ENCODE data around the gene SERPIND1. TPM values are rescaled to one million over a fixed set of nuclear protein-coding genes. Genes with fewer than 3 reads are reported as not detected.
"Not testable (repeated sequence)": the region's sequence is repeated elsewhere in the genome, so short reads cannot be mapped to it uniquely, and the experiment has no call there.

SERPIND1 gene
- total RNA-seq, 5 donors from 2014 or later (not counting 1 experiment from before 2014, with no cell fraction given), result 0.16 to 0.30 (median 0.26) TPM; not detected in 2

DNA sequence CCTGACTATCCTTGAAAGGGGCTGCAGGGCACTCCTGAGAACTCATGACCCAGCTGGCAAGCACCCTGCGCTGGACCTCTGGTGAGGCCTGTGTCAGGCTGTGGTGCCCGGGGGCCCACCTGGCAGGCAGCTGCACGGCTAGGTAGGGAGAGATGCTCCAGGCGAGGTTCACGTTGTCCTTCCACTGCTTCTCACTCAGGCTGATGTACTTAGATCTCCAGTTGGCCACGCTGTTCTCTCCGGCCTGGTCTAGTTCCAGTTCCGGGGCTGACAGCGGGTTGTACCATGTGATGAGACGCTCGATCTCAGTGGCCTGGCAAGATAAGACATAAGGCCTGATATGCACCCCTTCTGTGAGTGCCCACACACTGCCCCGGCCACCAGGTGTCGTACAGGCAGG lies 44.7 kb upstream of the SERPIND1 start:
- Histone ChIP-seq H3K27ac (ENCODE audit: low read length) (no peak overlapping the region), H3K27me3 (replicated peaks in 1 of 2; ENCODE audit: control insufficient read depth in 2 of 2, extremely low read depth in 1 of 2, insufficient read depth in 2 of 2, low read length in 1 of 2) (no peaks in the 10 kb centered on the region), H3K9me3 (no peaks in the 10 kb centered on the region), H3K4me3 (ENCODE audit: control insufficient read depth in 1 of 2, extremely low read depth in 1 of 2, low read length in 1 of 2) (no peak overlapping the region), H3K4me1 (ENCODE audit: control insufficient read depth in 1 of 2, extremely low read depth in 1 of 2, insufficient read depth in 2 of 2, low read length in 2 of 2) (no peaks in the 10 kb centered on the region), H3K36me3 (ENCODE audit: control insufficient read depth in 2 of 2, extremely low read depth in 1 of 2, insufficient read depth in 1 of 2, low read length in 1 of 2) (peaks cover 6 to 48% of the 10 kb centered on the region in 2 donors)
- H3K27me3 Mint-ChIP-seq, result no peaks in the 10 kb centered on the region
- H3K4me1 Mint-ChIP-seq, result no peaks in the 10 kb centered on the region
- no peak for ATAC-seq (replicated peaks in 1 of 4)
- no peak overlapping the region for H3K27ac Mint-ChIP-seq
- ChIA-PET CTCF (no interaction called here), POLR2A (no interaction called here)
- no peaks in the 10 kb centered on the region for H3K9me3 Mint-ChIP-seq
- 95% methylated on average over 13 of the region's 13 CpGs for WGBS (ENCODE audit: insufficient coverage)
- peaks cover 36% of the 10 kb centered on the region for H3K36me3 Mint-ChIP-seq
- H3K4me3 Mint-ChIP-seq, result no peak overlapping the region
- DNase-seq, result no peak

DNA sequence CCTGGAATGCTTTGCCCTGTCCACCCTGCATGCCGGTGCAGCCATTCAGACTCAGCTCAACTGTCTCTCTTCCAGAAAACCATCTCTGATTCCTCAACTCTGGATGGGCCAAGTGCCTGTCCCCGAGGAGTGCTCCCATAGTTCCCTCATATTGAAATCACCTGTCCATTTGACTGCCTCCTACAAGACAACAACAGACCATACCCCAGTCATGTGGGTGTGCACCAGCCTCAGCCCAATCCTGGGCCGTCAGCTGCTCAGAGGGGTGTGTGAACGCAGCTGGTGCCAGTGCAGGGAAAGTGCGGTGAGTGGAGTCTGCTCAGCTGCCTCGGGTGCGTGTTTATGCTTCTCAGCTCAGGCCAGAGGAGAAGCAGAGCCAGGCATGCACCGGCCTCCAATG lies 41.5 kb upstream of the SERPIND1 start:
- H3K9me3 ChIP-seq, CTCF ChIA-PET: not testable (repeated sequence)

GRCh38 chr22:20735356-20736162 lies 38.4 kb upstream of the SERPIND1 start:
- H3K4me1 Mint-ChIP-seq; H3K27me3 ChIP-seq (replicated peaks in 1 of 2; ENCODE audit: control insufficient read depth in 2 of 2, extremely low read depth in 1 of 2, insufficient read depth in 2 of 2, low read length in 1 of 2); H3K27ac ChIP-seq (ENCODE audit: low read length); POLR2A ChIA-PET; DNase-seq; ATAC-seq (replicated peaks in 1 of 4); H3K27me3 Mint-ChIP-seq; H3K27ac Mint-ChIP-seq; H3K9me3 Mint-ChIP-seq; H3K4me3 Mint-ChIP-seq; H3K9me3 ChIP-seq; H3K4me3 ChIP-seq (ENCODE audit: control insufficient read depth in 1 of 2, extremely low read depth in 1 of 2, low read length in 1 of 2); CTCF ChIA-PET; H3K4me1 ChIP-seq (ENCODE audit: control insufficient read depth in 1 of 2, extremely low read depth in 1 of 2, insufficient read depth in 2 of 2, low read length in 2 of 2): not testable (repeated sequence)
- peaks cover 33% of the 10 kb centered on the region for H3K36me3 Mint-ChIP-seq
- WGBS (ENCODE audit: insufficient coverage), result 93% methylated on average over 5 of the region's 15 CpGs
- peaks cover 0 to 16% of the 10 kb centered on the region in 2 donors for H3K36me3 ChIP-seq (ENCODE audit: control insufficient read depth in 2 of 2, extremely low read depth in 1 of 2, insufficient read depth in 1 of 2, low read length in 1 of 2)

More for the DNA sequence above, 41.5 kb upstream of the SERPIND1 start:
- H3K4me1 Mint-ChIP-seq; H3K27me3 Mint-ChIP-seq; H3K4me3 Mint-ChIP-seq; DNase-seq; H3K4me1 ChIP-seq (ENCODE audit: control insufficient read depth in 1 of 2, extremely low read depth in 1 of 2, insufficient read depth in 2 of 2, low read length in 2 of 2); H3K27ac Mint-ChIP-seq; H3K9me3 Mint-ChIP-seq; H3K27me3 ChIP-seq (replicated peaks in 1 of 2; ENCODE audit: control insufficient read depth in 2 of 2, extremely low read depth in 1 of 2, insufficient read depth in 2 of 2, low read length in 1 of 2); ATAC-seq (replicated peaks in 1 of 4); H3K4me3 ChIP-seq (ENCODE audit: control insufficient read depth in 1 of 2, extremely low read depth in 1 of 2, low read length in 1 of 2); H3K27ac ChIP-seq (ENCODE audit: low read length); POLR2A ChIA-PET: not testable (repeated sequence)
- 100% methylated on average over 1 of the region's 8 CpGs for WGBS (ENCODE audit: insufficient coverage)
- H3K36me3 Mint-ChIP-seq, result peaks cover 28% of the 10 kb centered on the region
- H3K36me3 ChIP-seq (ENCODE audit: control insufficient read depth in 2 of 2, extremely low read depth in 1 of 2, insufficient read depth in 1 of 2, low read length in 1 of 2), result peaks cover 3 to 30% of the 10 kb centered on the region in 2 donors

- H3K27ac Mint-ChIP-seq; H3K9me3 ChIP-seq; POLR2A ChIA-PET; H3K4me3 Mint-ChIP-seq; DNase-seq; H3K9me3 Mint-ChIP-seq; H3K27ac ChIP-seq (ENCODE audit: low read length); H3K4me1 Mint-ChIP-seq; CTCF ChIA-PET; H3K27me3 ChIP-seq (replicated peaks in 1 of 2; ENCODE audit: control insufficient read depth in 2 of 2, extremely low read depth in 1 of 2, insufficient read depth in 2 of 2, low read length in 1 of 2); H3K4me1 ChIP-seq (ENCODE audit: control insufficient read depth in 1 of 2, extremely low read depth in 1 of 2, insufficient read depth in 2 of 2, low read length in 2 of 2); ATAC-seq (replicated peaks in 1 of 4); H3K27me3 Mint-ChIP-seq; H3K4me3 ChIP-seq (ENCODE audit: control insufficient read depth in 1 of 2, extremely low read depth in 1 of 2, low read length in 1 of 2): not testable (repeated sequence)
- peaks cover 0 to 29% of the 10 kb centered on the region in 2 donors for H3K36me3 ChIP-seq (ENCODE audit: control insufficient read depth in 2 of 2, extremely low read depth in 1 of 2, insufficient read depth in 1 of 2, low read length in 1 of 2)
- H3K36me3 Mint-ChIP-seq, result peaks cover 45% of the 10 kb centered on the region
- WGBS (ENCODE audit: insufficient coverage), result 93% methylated on average over 3 of the region's 3 CpGs
Measured at GRCh38 chr22:20736891-20737290, 37.0 kb upstream of the SERPIND1 start.

- H3K27me3 Mint-ChIP-seq, result no peaks in the 10 kb centered on the region
- ChIA-PET POLR2A (no interaction called here), CTCF (interaction anchor here in 1 of 2 donors (0.8 kb wide), 1 partner anchor 22 kb away, joined by 3 read pairs; no protein-coding TSS in a partner anchor)
- Histone ChIP-seq H3K27me3 (replicated peaks in 1 of 2; ENCODE audit: control insufficient read depth in 2 of 2, extremely low read depth in 1 of 2, insufficient read depth in 2 of 2, low read length in 1 of 2) (no peaks in the 10 kb centered on the region), H3K36me3 (ENCODE audit: control insufficient read depth in 2 of 2, extremely low read depth in 1 of 2, insufficient read depth in 1 of 2, low read length in 1 of 2) (peaks cover 0 to 39% of the 10 kb centered on the region in 2 donors), H3K4me3 (ENCODE audit: control insufficient read depth in 1 of 2, extremely low read depth in 1 of 2, low read length in 1 of 2) (no peak overlapping the region), H3K27ac (ENCODE audit: low read length) (no peak overlapping the region), H3K4me1 (ENCODE audit: control insufficient read depth in 1 of 2, extremely low read depth in 1 of 2, insufficient read depth in 2 of 2, low read length in 2 of 2) (peaks cover 0 to 4% of the 10 kb centered on the region in 2 experiments), H3K9me3 (no peaks in the 10 kb centered on the region)
- no peak overlapping the region for H3K4me3 Mint-ChIP-seq
- DNase-seq (no peak), ATAC-seq (replicated peaks in 1 of 4) (no peak)
- peak overlapping the region in 1 of 2 donors; percentile 23 for H3K27ac Mint-ChIP-seq
- 84% methylated on average over 8 of the region's 12 CpGs for WGBS (ENCODE audit: insufficient coverage)
- no peaks in the 10 kb centered on the region for H3K9me3 Mint-ChIP-seq
- H3K4me1 Mint-ChIP-seq, result peaks cover 0 to 7% (median 3%) of the 10 kb centered on the region in 3 donors
- H3K36me3 Mint-ChIP-seq, result peaks cover 42% of the 10 kb centered on the region
Measured at GRCh38 chr22:20738394-20739089, 35.4 kb upstream of the SERPIND1 start.

DNA sequence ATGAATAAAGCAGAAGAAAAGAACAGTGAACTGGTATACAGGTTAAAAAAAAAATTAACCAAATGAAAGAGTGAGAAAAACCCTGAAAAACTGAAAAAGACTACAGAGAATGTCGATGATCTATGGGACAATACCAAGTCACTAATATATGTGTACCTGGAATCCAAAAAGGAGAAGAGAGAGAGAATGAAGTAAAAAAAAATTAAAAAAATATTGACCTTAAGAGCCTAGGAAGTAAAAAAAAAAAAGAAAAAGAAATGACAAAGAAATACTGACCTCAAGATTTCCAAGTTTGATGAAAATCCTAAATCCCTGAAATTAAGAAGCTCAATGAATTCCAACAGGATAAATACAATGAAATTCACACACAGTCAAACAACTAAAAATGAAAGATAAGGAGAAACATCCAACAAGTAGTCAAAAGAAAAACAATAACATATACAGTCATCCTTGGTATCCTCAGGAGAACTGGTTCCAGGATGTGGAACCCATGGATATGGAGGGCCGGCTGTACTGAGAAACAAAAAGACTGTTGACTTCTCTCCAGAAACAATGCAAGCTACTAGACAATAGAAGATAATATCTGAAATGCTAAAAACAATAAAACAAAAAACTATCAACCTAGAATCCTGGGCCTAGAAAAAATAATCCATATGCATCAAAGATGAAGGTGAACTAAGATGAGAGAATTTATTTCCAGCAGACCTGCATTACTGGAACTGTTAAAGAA lies 33.5 kb upstream of the SERPIND1 start:
- no peak overlapping the region for H3K27ac Mint-ChIP-seq
- no peak overlapping the region for H3K4me3 ChIP-seq (ENCODE audit: control insufficient read depth in 1 of 2, extremely low read depth in 1 of 2, low read length in 1 of 2)
- POLR2A ChIA-PET, result no interaction called here
- peaks cover 0 to 4% of the 10 kb centered on the region in 2 experiments for H3K4me1 ChIP-seq (ENCODE audit: control insufficient read depth in 1 of 2, extremely low read depth in 1 of 2, insufficient read depth in 2 of 2, low read length in 2 of 2)
- H3K36me3 ChIP-seq (ENCODE audit: control insufficient read depth in 2 of 2, extremely low read depth in 1 of 2, insufficient read depth in 1 of 2, low read length in 1 of 2), result peaks cover 8 to 55% of the 10 kb centered on the region in 2 donors
- H3K27ac ChIP-seq (ENCODE audit: low read length), result no peak overlapping the region
- H3K27me3 ChIP-seq (replicated peaks in 1 of 2; ENCODE audit: control insufficient read depth in 2 of 2, extremely low read depth in 1 of 2, insufficient read depth in 2 of 2, low read length in 1 of 2), result no peaks in the 10 kb centered on the region
- peaks cover 0 to 7% (median 3%) of the 10 kb centered on the region in 3 donors for H3K4me1 Mint-ChIP-seq
- no peak overlapping the region for H3K4me3 Mint-ChIP-seq
- H3K36me3 Mint-ChIP-seq, result peaks cover 48% of the 10 kb centered on the region
- DNase-seq, result no peak
- WGBS (ENCODE audit: insufficient coverage), result no CpG with 5 or more reads among the region's 2 CpGs
- no peak for ATAC-seq (replicated peaks in 1 of 4)
- H3K9me3 ChIP-seq, result no peaks in the 10 kb centered on the region
- CTCF ChIA-PET, result interaction anchor here (0.5 to 0.7 kb wide), 3 partner anchors 15 to 824 kb away, joined by 3 read pairs; no protein-coding TSS in a partner anchor
- H3K9me3 Mint-ChIP-seq, result no peaks in the 10 kb centered on the region
- H3K27me3 Mint-ChIP-seq, result no peaks in the 10 kb centered on the region

Measured in T-cell (primary cell).